Measurements from ENCODE around the gene TM6SF1.

DNA sequence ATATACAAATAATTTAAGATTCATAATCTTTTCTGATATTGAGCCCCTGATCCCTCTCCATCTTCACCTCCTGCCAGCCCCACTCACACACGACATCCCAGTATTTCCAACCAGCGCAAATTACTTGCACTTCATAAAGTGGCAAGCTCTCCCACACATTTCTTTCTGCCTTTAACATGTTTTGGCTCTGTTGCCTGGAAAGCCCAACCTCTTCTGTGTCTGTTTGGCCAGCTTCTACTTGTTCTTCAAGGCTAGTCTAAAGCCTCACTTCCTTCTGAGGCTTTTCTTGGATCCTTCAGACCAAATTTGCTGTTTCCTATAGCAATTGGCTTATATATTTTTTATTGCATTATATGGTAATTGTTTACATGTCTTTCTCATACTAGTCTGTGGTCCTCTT, 5.1 kb upstream of the TM6SF1 start:
- TF ChIP-seq SMC3 (conservative IDR thresholded peaks at IDR 0.05; ENCODE audit: poor library complexity) (no peak), RAD21 (conservative IDR thresholded peaks at IDR 0.05) (no peak)
